A549 (cell line): ENCODE measurements around the gene BCL2L2. TPM values are rescaled to one million over a fixed set of nuclear protein-coding genes. Genes with fewer than 3 reads are reported as not detected.

ENCODE experiments used
- ATAC-seq, 2 experiments: fragments of 200-7000 bp in 1 of 2; fragments of >200 bp in 1 of 2; cut with Nextera tagmentation in 1 of 2; cut with Tn5 transposase in 1 of 2; 3 replicates each; pipeline versions ENCODE4 v1.8.0 to v1.9.1; 2018 to 2020; ENCODE audit warnings: mild to moderate bottlenecking in 1 of 2, moderate library complexity in 1 of 2
- CTCF ChIA-PET: fragments of 300-600 bp; sonication (Branson Sonifier 250); formaldehyde crosslinking; extraction: SDS; loops from one replicate; lab custom pipeline; 2021; ENCODE audit warnings: antibody characterized with exemption, inconsistent platforms; lab: Yijun Ruan, JAX
- POLR2A ChIA-PET: fragments of 350-600 bp; formaldehyde crosslinking; extraction: SDS; loops from one replicate; lab custom pipeline; 2021; ENCODE audit warnings: antibody characterized with exemption, inconsistent platforms; lab: Yijun Ruan, JAX
- DNase-seq, 2 experiments: peaks; one replicate each; pipeline versions ENCODE4 v3.0.0 to v3.0.0-alpha.2; 2011 to 2016; ENCODE audit warnings: low read depth in 1 of 2, low spot score in 1 of 2
- FAIRE-seq: peaks from 2 replicates; lab custom pipeline; 2011; peaks lifted over from hg19 to GRCh38; lab: Jason Lieb, UNC
- H3K27ac ChIP-seq, 2 experiments: fragments of >200 bp; sonication (Bioruptor Twin); formaldehyde crosslinking; 3 replicates each; pipeline ENCODE4 v1.5.1; 2016 to 2017
- H3K4me1 ChIP-seq: fragments of >200 bp; sonication (Bioruptor Twin); formaldehyde crosslinking; 3 replicates; pipeline ENCODE4 v1.6.1; 2016
- H3K4me2 ChIP-seq: fragments of >200 bp; sonication (Bioruptor Twin); formaldehyde crosslinking; 3 replicates; pipeline ENCODE4 v1.6.1; 2016
- H3K4me3 ChIP-seq: fragments of >200 bp; sonication (Bioruptor Twin); formaldehyde crosslinking; 3 replicates; pipeline ENCODE4 v1.5.1; 2016
- H3K9me3 ChIP-seq: fragments of >200 bp; sonication (Bioruptor Twin); formaldehyde crosslinking; 3 replicates; pipeline ENCODE4 v1.6.1; 2016
- CEBPB ChIP-seq, 2 experiments: fragments of >200 bp in 1 of 2; sonication (Bioruptor Twin) in 1 of 2; formaldehyde crosslinking in 1 of 2; IDR thresholded peaks; 2 replicates each; pipeline ENCODE4 v1.6.1; 2012 to 2016
- E2F6 ChIP-seq: IDR thresholded peaks from 2 replicates; pipeline ENCODE4 v1.6.1; 2012; ENCODE audit warnings: low read depth, borderline replicate concordance
- FOSB ChIP-seq: fragments of 250-450 bp; sonication (Bioruptor Pico); IDR thresholded peaks from 2 replicates; pipeline ENCODE4 v1.5.0; 2020; ENCODE audit warnings: mild to moderate bottlenecking, moderate library complexity
- FOSL2 ChIP-seq, 2 experiments: fragments of 450-650 bp in 1 of 2; fragments of >200 bp in 1 of 2; sonication (Bioruptor Twin) in 1 of 2; formaldehyde crosslinking; IDR thresholded peaks; 2 replicates each; pipeline versions ENCODE4 v1.5.0 to v1.6.1; 2016 to 2020; ENCODE audit warnings: mild to moderate bottlenecking in 1 of 2, moderate library complexity in 1 of 2
- HOXB13 ChIP-seq: fragments of 250-450 bp; sonication (Bioruptor Pico); IDR thresholded peaks from 2 replicates; pipeline ENCODE4 v1.5.0; 2020; ENCODE audit warnings: low read depth, mild to moderate bottlenecking, moderate library complexity
- HOXB5 ChIP-seq: fragments of 250-450 bp; sonication (Bioruptor Pico); IDR thresholded peaks from 2 replicates; pipeline ENCODE4 v1.5.0; 2020; ENCODE audit warnings: mild to moderate bottlenecking, moderate library complexity
- JUN ChIP-seq, 2 experiments: fragments of >200 bp; sonication (Bioruptor Twin); formaldehyde crosslinking; IDR thresholded peaks; 2 replicates in 1 of 2; 3 replicates in 1 of 2; pipeline ENCODE4 v1.6.1; 2016 to 2017
- KDM1A ChIP-seq: fragments of 200-600 bp; sonication (generic); IDR thresholded peaks from 2 replicates; pipeline ENCODE4 v1.6.1; 2016; ENCODE audit warnings: low read depth, mild to moderate bottlenecking
- MYC ChIP-seq: IDR thresholded peaks from 2 replicates; pipeline ENCODE4 v1.6.1; 2012; ENCODE audit warnings: mild to moderate bottlenecking, inconsistent platforms, low read length, improper control_type of control experiment, borderline replicate concordance
- NFE2L2 ChIP-seq: fragments of 150-350 bp; conservative IDR thresholded peaks from 2 replicates; pipeline ENCODE4 v1.6.1; 2014; ENCODE audit warnings: low read length
- PHF8 ChIP-seq: fragments of 200-600 bp; sonication (generic); IDR thresholded peaks from 2 replicates; pipeline ENCODE4 v1.6.1; 2016; ENCODE audit warnings: low read depth, mild to moderate bottlenecking, antibody characterized with exemption, moderate library complexity, borderline replicate concordance
- POLR2A ChIP-seq: IDR thresholded peaks from 2 replicates; pipeline ENCODE4 v1.6.1; 2012; ENCODE audit warnings: mild to moderate bottlenecking, low read length
- REST ChIP-seq: fragments of 200-600 bp; sonication (generic); IDR thresholded peaks from 2 replicates; pipeline ENCODE4 v1.6.1; 2016; ENCODE audit warnings: antibody characterized with exemption, mild to moderate bottlenecking, moderate library complexity
- RFX5 ChIP-seq: fragments of 450-650 bp; IDR thresholded peaks from 2 replicates; pipeline ENCODE4 v1.7.1; 2014; ENCODE audit warnings: antibody characterized with exemption, mild to moderate bottlenecking, moderate library complexity
- RNF2 ChIP-seq: fragments of 200-600 bp; sonication (generic); IDR thresholded peaks from 2 replicates; pipeline ENCODE4 v1.6.1; 2016; ENCODE audit warnings: low read depth, mild to moderate bottlenecking, antibody characterized with exemption, moderate library complexity, borderline replicate concordance
- SMC3 ChIP-seq: fragments of >200 bp; sonication (Bioruptor Twin); formaldehyde crosslinking; IDR thresholded peaks from 3 replicates; pipeline ENCODE4 v1.6.1; 2018; ENCODE audit warnings: inconsistent platforms
- SREBF2 ChIP-seq: fragments of 450-650 bp; IDR thresholded peaks from 2 replicates; pipeline ENCODE4 v1.6.1; 2014; ENCODE audit warnings: mild to moderate bottlenecking, moderate library complexity
- TFCP2L1 ChIP-seq: fragments of 250-450 bp; sonication (Bioruptor Pico); IDR thresholded peaks from 2 replicates; pipeline ENCODE4 v1.5.0; 2021; ENCODE audit warnings: mild to moderate bottlenecking
- USF2 ChIP-seq: fragments of 450-650 bp; IDR thresholded peaks from 2 replicates; pipeline ENCODE4 v1.6.1; 2014; ENCODE audit warnings: antibody characterized with exemption
- ZFP36 ChIP-seq: fragments of 450-650 bp; IDR thresholded peaks from 2 replicates; pipeline ENCODE4 v1.6.1; 2014; ENCODE audit warnings: borderline replicate concordance; ENCODE audit not compliant: partially characterized antibody
- ZNF302 ChIP-seq: fragments of 250-450 bp; sonication (Bioruptor Pico); IDR thresholded peaks from 2 replicates; pipeline ENCODE4 v1.9.0; 2021; ENCODE audit warnings: inconsistent platforms, mild to moderate bottlenecking, moderate library complexity
- WGBS: methylation state at CpG from one replicate; pipeline ENCODE4 v1.1.6; 2017; ENCODE audit errors: missing lambda C conversion rate; 5-methylcytosine and 5-hydroxymethylcytosine counted together
- polyA plus RNA-seq, 4 experiments: library from polyadenylated mRNA; depleted of rRNA in 3 of 4; stranded (reverse); fragments of >200 nt; fragmentation: RNase III in 1 of 4; extraction: RNeasy Plus Mini Kit Qiagen cat#74134 plus additional on column Dnase treatment in 1 of 4; gene quantifications; 2 replicates in 3 of 4; 3 replicates in 1 of 4; pipeline ENCODE4 v1.2.3, GENCODE V29; 2011 to 2017
- TF ChIP-seq, protein P1 (sequence below): fragments of >200 bp; sonication (Bioruptor Twin); formaldehyde crosslinking; IDR thresholded peaks from 3 replicates; pipeline ENCODE4 v1.5.1; 2016
- TF ChIP-seq, protein P2 (sequence below): IDR thresholded peaks from 2 replicates; pipeline ENCODE4 v1.6.1; 2012
- TF ChIP-seq, protein P3 (sequence below): IDR thresholded peaks from 2 replicates; pipeline ENCODE4 v1.6.1; 2012

Gene BCL2L2
- polyA plus RNA-seq, 2 of the 4 experiments (the other 2 are of a cell fraction) = 17.8 to 25.4 TPM

- no peaks in the 10 kb centered on the region for H3K9me3 ChIP-seq
- H3K4me1 ChIP-seq = peaks cover 18% of the 10 kb centered on the region
- H3K27ac ChIP-seq = peak overlapping the region; percentile 95
- ATAC-seq = peak; percentile 68 to 75
- DNase-seq = peak in 1 of 2 experiments; percentile 25
- ChIA-PET CTCF (interaction anchor here (1.7 to 14.2 kb wide), 3 partner anchors 13 to 165 kb away, joined by 4 to 161 read pairs (median 4); partner anchors contain the start of gene PPP1R3E), POLR2A (interaction anchor here (0.6 to 2.5 kb wide), 7 partner anchors 9 to 140 kb away, joined by 3 to 19 read pairs (median 7); partner anchors contain the start of genes BCL2L2, PABPN1 and PPP1R3E)
- FAIRE-seq = no peak
- H3K4me2 ChIP-seq = peak overlapping the region; percentile 73
- WGBS = 3% methylated on average over 10 of the region's 22 CpGs
- peak overlapping the region; percentile 96 for H3K4me3 ChIP-seq
- TF ChIP-seq PHF8 = peak; percentile 40; the same call in 1 of the 2 replicates
- TF ChIP-seq JUN (IDR thresholded peaks at IDR 0.05) = no peak
These were observed 21.1 kb upstream of the BCL2L2 start for GRCh38 chr14:23285530-23286019.

GRCh38 chr14:23286020-23286901 is 20.4 kb upstream of the BCL2L2 start, which contains the start of gene HOMEZ:
Gene HOMEZ, minus strand, starts transcription at chr14:23286132. Its CDS starts 180 bp downstream, at chr14:23285952.
- Histone ChIP-seq H3K4me3 (peak within 1 kb of the TSS; percentile 96), H3K9me3 (no peaks in the 10 kb centered on the region), H3K27ac (peak within 1 kb of the TSS; percentile 95), H3K4me2 (peak within 1 kb of the TSS; percentile 93), H3K4me1 (peaks cover 18% of the 10 kb centered on the region)
- POLR2A ChIA-PET = interaction anchor here (0.6 to 2.5 kb wide), 9 partner anchors 10 to 269 kb away, joined by 3 to 19 read pairs (median 4); partner anchors contain the start of genes BCL2L2, C14orf119, PABPN1 and PPP1R3E
- DNase-seq = peak; percentile 98
- 7% methylated on average over 26 of the region's 53 CpGs for WGBS
- FAIRE-seq = no peak
- CTCF ChIA-PET = interaction anchor here (0.5 to 14.2 kb wide), 7 partner anchors 12 to 945 kb away, joined by 3 to 161 read pairs (median 4); partner anchors contain the start of gene PPP1R3E
- ATAC-seq = peak; percentile 98 to 99
- TF ChIP-seq, protein P1, sequence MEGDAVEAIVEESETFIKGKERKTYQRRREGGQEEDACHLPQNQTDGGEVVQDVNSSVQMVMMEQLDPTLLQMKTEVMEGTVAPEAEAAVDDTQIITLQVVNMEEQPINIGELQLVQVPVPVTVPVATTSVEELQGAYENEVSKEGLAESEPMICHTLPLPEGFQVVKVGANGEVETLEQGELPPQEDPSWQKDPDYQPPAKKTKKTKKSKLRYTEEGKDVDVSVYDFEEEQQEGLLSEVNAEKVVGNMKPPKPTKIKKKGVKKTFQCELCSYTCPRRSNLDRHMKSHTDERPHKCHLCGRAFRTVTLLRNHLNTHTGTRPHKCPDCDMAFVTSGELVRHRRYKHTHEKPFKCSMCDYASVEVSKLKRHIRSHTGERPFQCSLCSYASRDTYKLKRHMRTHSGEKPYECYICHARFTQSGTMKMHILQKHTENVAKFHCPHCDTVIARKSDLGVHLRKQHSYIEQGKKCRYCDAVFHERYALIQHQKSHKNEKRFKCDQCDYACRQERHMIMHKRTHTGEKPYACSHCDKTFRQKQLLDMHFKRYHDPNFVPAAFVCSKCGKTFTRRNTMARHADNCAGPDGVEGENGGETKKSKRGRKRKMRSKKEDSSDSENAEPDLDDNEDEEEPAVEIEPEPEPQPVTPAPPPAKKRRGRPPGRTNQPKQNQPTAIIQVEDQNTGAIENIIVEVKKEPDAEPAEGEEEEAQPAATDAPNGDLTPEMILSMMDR = no peak
- no peak for TF ChIP-seq NFE2L2
- TF ChIP-seq, protein P2, sequence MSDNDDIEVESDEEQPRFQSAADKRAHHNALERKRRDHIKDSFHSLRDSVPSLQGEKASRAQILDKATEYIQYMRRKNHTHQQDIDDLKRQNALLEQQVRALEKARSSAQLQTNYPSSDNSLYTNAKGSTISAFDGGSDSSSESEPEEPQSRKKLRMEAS = peak; percentile 36; the same call in 1 of the 2 replicates
- TF ChIP-seq CEBPB (IDR thresholded peaks at IDR 0.05) = no peak
- no peak for TF ChIP-seq KDM1A
- no peak for TF ChIP-seq ZFP36
- TF ChIP-seq TFCP2L1 (CRISPR knock-in tag) = no peak
- TF ChIP-seq FOSL2 (IDR thresholded peaks at IDR 0.05) = no peak
- TF ChIP-seq FOSL2 (CRISPR knock-in tag; IDR thresholded peaks at IDR 0.05) = no peak
- TF ChIP-seq REST = no peak; the same call in 1 of the 2 replicates
- TF ChIP-seq HOXB5 (CRISPR knock-in tag) = 0 out of 2 replicates have a peak, but pooled peaks have one; percentile 31
- peak; percentile 30; the same call in 1 of the 2 replicates for TF ChIP-seq E2F6
- no peak for TF ChIP-seq HOXB13 (CRISPR knock-in tag)
- TF ChIP-seq, protein P3, sequence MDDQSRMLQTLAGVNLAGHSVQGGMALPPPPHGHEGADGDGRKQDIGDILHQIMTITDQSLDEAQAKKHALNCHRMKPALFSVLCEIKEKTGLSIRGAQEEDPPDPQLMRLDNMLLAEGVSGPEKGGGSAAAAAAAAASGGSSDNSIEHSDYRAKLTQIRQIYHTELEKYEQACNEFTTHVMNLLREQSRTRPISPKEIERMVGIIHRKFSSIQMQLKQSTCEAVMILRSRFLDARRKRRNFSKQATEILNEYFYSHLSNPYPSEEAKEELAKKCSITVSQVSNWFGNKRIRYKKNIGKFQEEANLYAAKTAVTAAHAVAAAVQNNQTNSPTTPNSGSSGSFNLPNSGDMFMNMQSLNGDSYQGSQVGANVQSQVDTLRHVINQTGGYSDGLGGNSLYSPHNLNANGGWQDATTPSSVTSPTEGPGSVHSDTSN = peak; percentile 70
- no peak for TF ChIP-seq SMC3
- TF ChIP-seq USF2 = peak; percentile 24; the same call in 1 of the 2 replicates
- peak in 1 of 2 experiments; percentile 49; a peak in 1 of 5 replicates for TF ChIP-seq JUN (IDR thresholded peaks at IDR 0.05)
- TF ChIP-seq RFX5 = peak; percentile 78
- TF ChIP-seq POLR2A = peak; percentile 61
- no peak for TF ChIP-seq MYC
- peak; percentile 32; the same call in 1 of the 2 replicates for TF ChIP-seq PHF8
- no peak for TF ChIP-seq FOSB (CRISPR knock-in tag)
- no peak for TF ChIP-seq ZNF302 (CRISPR knock-in tag)
- no peak for TF ChIP-seq SREBF2
- no peak for TF ChIP-seq RNF2
